ENCODE data around the gene ERBB4. TPM values are rescaled to one million over a fixed set of nuclear protein-coding genes. Genes with fewer than 3 reads are reported as not detected.

The ERBB4 gene
- total RNA-seq, 2 donors from 2014 or later: 1.0 to 32.8 TPM

- Histone ChIP-seq H3K27ac (no peak overlapping the region), H3K36me3 (no peaks in the 10 kb centered on the region), H3K4me3 (no peak overlapping the region), H3K4me1 (replicated peaks) (no peaks in the 10 kb centered on the region), H3K27me3 (replicated peaks; ENCODE audit: insufficient read depth) (no peaks in the 10 kb centered on the region), H3K9me3 (no peaks in the 10 kb centered on the region)
- intact Hi-C loops (cut with DNase I): no loop called here
- 61% methylated on average over 5 of the region's 5 CpGs for WGBS
- DNase-seq (ENCODE audit: low spot score): no peak
- TF ChIP-seq, protein P1, sequence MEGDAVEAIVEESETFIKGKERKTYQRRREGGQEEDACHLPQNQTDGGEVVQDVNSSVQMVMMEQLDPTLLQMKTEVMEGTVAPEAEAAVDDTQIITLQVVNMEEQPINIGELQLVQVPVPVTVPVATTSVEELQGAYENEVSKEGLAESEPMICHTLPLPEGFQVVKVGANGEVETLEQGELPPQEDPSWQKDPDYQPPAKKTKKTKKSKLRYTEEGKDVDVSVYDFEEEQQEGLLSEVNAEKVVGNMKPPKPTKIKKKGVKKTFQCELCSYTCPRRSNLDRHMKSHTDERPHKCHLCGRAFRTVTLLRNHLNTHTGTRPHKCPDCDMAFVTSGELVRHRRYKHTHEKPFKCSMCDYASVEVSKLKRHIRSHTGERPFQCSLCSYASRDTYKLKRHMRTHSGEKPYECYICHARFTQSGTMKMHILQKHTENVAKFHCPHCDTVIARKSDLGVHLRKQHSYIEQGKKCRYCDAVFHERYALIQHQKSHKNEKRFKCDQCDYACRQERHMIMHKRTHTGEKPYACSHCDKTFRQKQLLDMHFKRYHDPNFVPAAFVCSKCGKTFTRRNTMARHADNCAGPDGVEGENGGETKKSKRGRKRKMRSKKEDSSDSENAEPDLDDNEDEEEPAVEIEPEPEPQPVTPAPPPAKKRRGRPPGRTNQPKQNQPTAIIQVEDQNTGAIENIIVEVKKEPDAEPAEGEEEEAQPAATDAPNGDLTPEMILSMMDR (IDR thresholded peaks at IDR 0.05): no peak
- TF ChIP-seq POLR2AphosphoS5 (IDR thresholded peaks at IDR 0.05): no peak
- no peak for TF ChIP-seq POLR2A (IDR thresholded peaks at IDR 0.05)
Observed at GRCh38 chr2:212028798-212029394, 509.7 kb downstream of the ERBB4 start.

DNA sequence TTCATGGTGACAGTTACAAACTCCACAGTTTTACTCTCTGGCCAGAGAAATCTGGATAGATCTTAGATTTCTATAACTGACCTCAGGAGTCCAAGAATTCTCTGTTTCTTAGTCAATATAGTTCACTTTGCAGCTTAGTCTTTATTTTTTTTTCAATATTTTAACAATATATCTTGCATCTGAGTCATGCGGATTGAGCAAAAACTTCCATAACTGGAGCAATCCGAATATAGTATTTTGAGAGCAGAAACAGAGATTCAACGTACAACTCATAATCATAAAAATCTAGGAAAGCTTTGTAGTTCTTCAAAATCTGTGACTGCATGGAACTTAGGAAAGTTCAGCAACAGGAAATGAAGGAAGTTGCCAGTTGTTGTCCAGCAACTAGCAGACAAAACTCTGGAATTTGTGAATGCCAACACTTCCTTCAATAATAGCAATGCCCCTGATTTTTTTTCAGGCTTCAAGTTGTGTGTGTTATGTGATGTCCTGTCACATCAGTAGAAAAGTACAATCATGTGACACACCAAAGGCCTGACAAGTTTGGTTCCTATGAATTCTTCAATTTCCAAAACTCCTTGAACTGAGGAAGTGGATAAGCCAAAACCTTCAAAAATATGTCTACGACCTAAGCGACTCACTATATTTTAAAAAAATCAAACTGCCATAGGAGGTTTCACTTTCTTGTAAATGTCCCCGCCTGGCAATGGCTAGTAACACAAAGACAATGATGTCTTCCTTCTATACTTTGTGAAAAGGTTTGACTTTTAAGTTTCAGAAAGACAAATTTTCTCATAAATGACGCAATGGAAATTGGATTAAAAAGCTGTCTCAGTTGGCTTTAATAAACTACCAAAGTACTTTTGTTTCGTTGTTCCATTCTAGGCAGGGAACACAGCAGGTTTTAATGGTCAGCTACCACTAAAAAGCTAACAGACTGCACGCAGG, 510.6 kb downstream of the ERBB4 start:
- H3K27me3 ChIP-seq (replicated peaks; ENCODE audit: insufficient read depth): no peaks in the 10 kb centered on the region
- no peaks in the 10 kb centered on the region for H3K9me3 ChIP-seq
- intact Hi-C loops (cut with DNase I): no loop called here
- DNase-seq (ENCODE audit: low spot score): no peak
- 81% methylated on average over 9 of the region's 9 CpGs for WGBS
- no peaks in the 10 kb centered on the region for H3K36me3 ChIP-seq
- H3K4me3 ChIP-seq: no peak overlapping the region
- TF ChIP-seq POLR2A (IDR thresholded peaks at IDR 0.05) (no peak), POLR2AphosphoS5 (IDR thresholded peaks at IDR 0.05) (no peak)
- TF ChIP-seq, protein P1 (IDR thresholded peaks at IDR 0.05): no peak
- no peaks in the 10 kb centered on the region for H3K4me1 ChIP-seq (replicated peaks)
- no peak overlapping the region for H3K27ac ChIP-seq

GRCh38 chr2:212024040-212024439, 514.6 kb downstream of the ERBB4 start:
- H3K27ac ChIP-seq: no peak overlapping the region
- no peak overlapping the region for H3K4me3 ChIP-seq
- H3K36me3 ChIP-seq: no peaks in the 10 kb centered on the region
- TF ChIP-seq POLR2A (IDR thresholded peaks at IDR 0.05): no peak
- TF ChIP-seq, protein P1 (IDR thresholded peaks at IDR 0.05): no peak
- no peak for DNase-seq (ENCODE audit: low spot score)
- no peaks in the 10 kb centered on the region for H3K4me1 ChIP-seq (replicated peaks)
- 83% methylated on average over 1 of the region's 1 CpG for WGBS
- intact Hi-C loops (cut with DNase I): no loop called here
- H3K9me3 ChIP-seq: no peaks in the 10 kb centered on the region
- no peaks in the 10 kb centered on the region for H3K27me3 ChIP-seq (replicated peaks; ENCODE audit: insufficient read depth)

DNA sequence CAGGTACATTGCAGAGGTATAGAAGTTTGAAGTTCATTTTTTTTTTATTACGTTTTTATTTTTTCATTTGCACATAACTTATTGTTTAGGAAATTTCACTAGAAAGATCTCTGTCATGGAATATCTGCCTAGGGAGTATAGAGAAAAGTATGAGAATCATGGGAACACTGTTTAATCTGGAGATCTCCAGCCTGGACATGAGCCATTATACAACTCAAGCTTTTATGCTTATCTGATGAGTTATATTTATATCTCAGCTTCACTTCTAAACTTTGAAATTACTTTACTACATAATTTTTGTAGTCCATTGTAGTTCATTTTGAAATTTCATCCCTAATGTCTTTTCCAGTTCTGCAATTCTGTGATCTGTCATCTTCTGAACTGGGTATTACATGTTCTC, 515.6 kb downstream of the ERBB4 start:
- no peak overlapping the region for H3K27ac ChIP-seq
- H3K36me3 ChIP-seq: no peaks in the 10 kb centered on the region
- no peak for DNase-seq (ENCODE audit: low spot score)
- no peaks in the 10 kb centered on the region for H3K4me1 ChIP-seq (replicated peaks)
- TF ChIP-seq POLR2A (IDR thresholded peaks at IDR 0.05) (no peak), POLR2AphosphoS5 (IDR thresholded peaks at IDR 0.05) (no peak)
- TF ChIP-seq, protein P1 (IDR thresholded peaks at IDR 0.05): no peak
- 63% methylated on average over 1 of the region's 1 CpG for WGBS
- no peaks in the 10 kb centered on the region for H3K9me3 ChIP-seq
- H3K27me3 ChIP-seq (replicated peaks; ENCODE audit: insufficient read depth): no peaks in the 10 kb centered on the region
- intact Hi-C loops (cut with DNase I): no loop called here
- H3K4me3 ChIP-seq: no peak overlapping the region

Data from prostate gland (tissue), 2 donors.